HEK293T (cell line): ENCODE measurements around the gene PPP2CA.
"Not testable (repeated sequence)": the region's sequence is repeated elsewhere in the genome, so short reads cannot be mapped to it uniquely, and the experiment has no call there.

Source experiments
- CTCF ChIA-PET: fragments of 350-600 bp; formaldehyde crosslinking; extraction: SDS; loops from one replicate; lab custom pipeline; 2021; ENCODE audit warnings: antibody characterized with exemption, inconsistent platforms; lab: Yijun Ruan, JAX
- POLR2A ChIA-PET: fragments of 350-600 bp; formaldehyde crosslinking; extraction: SDS; loops from one replicate; lab custom pipeline; 2020; ENCODE audit warnings: antibody characterized with exemption, inconsistent platforms; lab: Yijun Ruan, JAX
- DNase-seq: peaks from one replicate; pipeline ENCODE4 v3.0.0; 2012; ENCODE audit warnings: mixed read lengths; ENCODE audit errors: extremely low spot score
- ARNT ChIP-seq: fragments of 450-650 bp; IDR thresholded peaks from 2 replicates; pipeline ENCODE4 v1.6.1; 2017; ENCODE audit warnings: mild to moderate bottlenecking
- BHLHE40 ChIP-seq: fragments of 450-650 bp; IDR thresholded peaks from 2 replicates; pipeline ENCODE4 v1.6.1; 2016; ENCODE audit warnings: mild to moderate bottlenecking, moderate library complexity, borderline replicate concordance
- CTBP1 ChIP-seq: fragments of 450-650 bp; IDR thresholded peaks from 2 replicates; pipeline ENCODE4 v1.6.1; 2016; ENCODE audit warnings: borderline replicate concordance
- ELF4 ChIP-seq: fragments of 450-650 bp; IDR thresholded peaks from 2 replicates; pipeline ENCODE4 v1.6.1; 2017; ENCODE audit warnings: antibody characterized with exemption
- FOXA1 ChIP-seq: fragments of 450-650 bp; IDR thresholded peaks from 2 replicates; pipeline ENCODE4 v1.6.1; 2016; ENCODE audit warnings: mild to moderate bottlenecking
- FOXK2 ChIP-seq: fragments of 450-650 bp; IDR thresholded peaks from 2 replicates; pipeline ENCODE4 v1.6.1; 2016; ENCODE audit warnings: mild to moderate bottlenecking
- FOXM1 ChIP-seq: fragments of 450-650 bp; IDR thresholded peaks from 2 replicates; pipeline ENCODE4 v1.6.1; 2017; ENCODE audit warnings: mild to moderate bottlenecking, borderline replicate concordance
- HDGF ChIP-seq: fragments of 450-650 bp; IDR thresholded peaks from 2 replicates; pipeline ENCODE4 v1.6.1; 2017; ENCODE audit warnings: antibody characterized with exemption, borderline replicate concordance
- L3MBTL2 ChIP-seq: fragments of 450-650 bp; conservative IDR thresholded peaks from 2 replicates; pipeline ENCODE4 v1.6.1; 2016; ENCODE audit warnings: mild to moderate bottlenecking
- LEF1 ChIP-seq: fragments of 450-650 bp; IDR thresholded peaks from 2 replicates; pipeline ENCODE4 v1.6.1; 2017; ENCODE audit warnings: mild to moderate bottlenecking, borderline replicate concordance
- NFRKB ChIP-seq: fragments of 450-650 bp; IDR thresholded peaks from 2 replicates; pipeline ENCODE4 v1.6.1; 2016; ENCODE audit warnings: mild to moderate bottlenecking, moderate library complexity
- SP1 ChIP-seq: fragments of 450-650 bp; IDR thresholded peaks from 2 replicates; pipeline ENCODE4 v1.6.1; 2017
- SUZ12 ChIP-seq: fragments of 450-650 bp; IDR thresholded peaks from 2 replicates; pipeline ENCODE4 v1.6.1; 2016; ENCODE audit warnings: mild to moderate bottlenecking
- TARDBP ChIP-seq: fragments of 450-650 bp; IDR thresholded peaks from 2 replicates; pipeline ENCODE4 v1.6.1; 2016
- ZNF384 ChIP-seq: fragments of 450-650 bp; IDR thresholded peaks from 2 replicates; pipeline ENCODE4 v1.6.1; 2016
- TF ChIP-seq, protein P1 (sequence below): fragments of 450-650 bp; IDR thresholded peaks from 2 replicates; pipeline ENCODE4 v1.6.1; 2016

The PPP2CA gene

DNA sequence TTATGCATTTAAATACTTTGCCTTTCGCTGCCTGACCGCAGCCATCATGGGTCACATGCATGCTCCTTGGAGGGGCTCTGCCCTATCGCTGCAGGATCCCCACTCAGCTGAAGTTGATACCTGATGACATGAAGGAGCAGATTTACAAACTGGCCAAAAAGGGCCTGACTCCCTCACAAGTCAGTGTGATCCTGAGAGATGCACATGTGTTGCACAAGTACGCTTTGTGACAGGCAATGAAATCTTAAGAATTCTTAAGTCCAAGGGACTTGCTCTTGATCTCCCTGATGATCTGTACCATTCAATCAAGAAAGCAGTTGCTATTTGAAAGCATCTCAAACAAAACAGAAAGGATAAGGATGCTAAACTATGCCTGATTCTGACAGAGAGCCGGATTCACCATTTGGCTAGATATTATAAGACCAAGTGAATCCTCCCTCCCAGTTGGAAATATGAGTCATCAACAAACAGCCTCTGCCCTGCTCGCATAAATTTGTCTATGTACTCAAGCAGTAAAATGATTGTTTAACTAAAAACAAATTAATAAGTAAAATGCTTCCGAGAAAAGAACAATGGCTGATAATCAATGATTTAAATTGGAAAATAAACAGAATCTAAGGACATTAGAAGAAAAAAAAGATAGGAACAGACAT is 41.6 kb upstream of the PPP2CA start:
- POLR2A ChIA-PET: interaction anchor here (1.1 kb wide), 2 partner anchors 22 to 91 kb away, joined by 3 read pairs; no protein-coding TSS in a partner anchor
- CTCF ChIA-PET: no interaction called here
- no peak for TF ChIP-seq SP1
- TF ChIP-seq FOXA1: no peak
- no peak for TF ChIP-seq FOXK2
- no peak for TF ChIP-seq BHLHE40
- TF ChIP-seq, protein P1, sequence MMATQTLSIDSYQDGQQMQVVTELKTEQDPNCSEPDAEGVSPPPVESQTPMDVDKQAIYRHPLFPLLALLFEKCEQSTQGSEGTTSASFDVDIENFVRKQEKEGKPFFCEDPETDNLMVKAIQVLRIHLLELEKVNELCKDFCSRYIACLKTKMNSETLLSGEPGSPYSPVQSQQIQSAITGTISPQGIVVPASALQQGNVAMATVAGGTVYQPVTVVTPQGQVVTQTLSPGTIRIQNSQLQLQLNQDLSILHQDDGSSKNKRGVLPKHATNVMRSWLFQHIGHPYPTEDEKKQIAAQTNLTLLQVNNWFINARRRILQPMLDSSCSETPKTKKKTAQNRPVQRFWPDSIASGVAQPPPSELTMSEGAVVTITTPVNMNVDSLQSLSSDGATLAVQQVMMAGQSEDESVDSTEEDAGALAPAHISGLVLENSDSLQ: no peak
- TF ChIP-seq SUZ12: no peak
- no peak for TF ChIP-seq TARDBP
- TF ChIP-seq FOXM1: no peak
- no peak for TF ChIP-seq ARNT
- TF ChIP-seq LEF1: no peak
- no peak for DNase-seq

DNA sequence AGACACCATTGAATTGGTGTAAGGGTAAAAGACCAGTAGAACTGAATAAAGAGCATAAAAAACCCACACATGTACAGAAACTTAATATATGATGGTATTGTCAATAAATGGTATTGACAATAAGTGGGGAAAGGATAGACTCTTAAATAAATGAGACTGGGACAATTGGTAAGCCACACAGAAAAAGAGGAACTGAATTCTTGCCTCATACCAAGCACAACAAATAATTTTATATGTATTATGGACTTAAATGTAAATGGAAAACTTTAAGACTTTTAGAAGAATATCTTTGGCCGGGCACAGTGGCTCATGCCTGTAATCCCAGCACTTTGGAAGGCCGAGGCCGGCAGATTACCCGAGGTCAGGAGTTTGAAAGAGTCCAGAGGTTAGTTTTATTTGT is 37.9 kb upstream of the PPP2CA start:
- ChIA-PET POLR2A (no interaction called here), CTCF (no interaction called here)
- TF ChIP-seq ELF4 (no peak), NFRKB (no peak), FOXK2 (no peak), ZNF384 (no peak), SUZ12 (no peak), ARNT (no peak), TARDBP (no peak), BHLHE40 (no peak), CTBP1 (no peak), SP1 (no peak), LEF1 (no peak), L3MBTL2 (no peak), FOXA1 (no peak), HDGF (no peak), FOXM1 (no peak)
- TF ChIP-seq, protein P1: no peak
- no peak for DNase-seq

DNA sequence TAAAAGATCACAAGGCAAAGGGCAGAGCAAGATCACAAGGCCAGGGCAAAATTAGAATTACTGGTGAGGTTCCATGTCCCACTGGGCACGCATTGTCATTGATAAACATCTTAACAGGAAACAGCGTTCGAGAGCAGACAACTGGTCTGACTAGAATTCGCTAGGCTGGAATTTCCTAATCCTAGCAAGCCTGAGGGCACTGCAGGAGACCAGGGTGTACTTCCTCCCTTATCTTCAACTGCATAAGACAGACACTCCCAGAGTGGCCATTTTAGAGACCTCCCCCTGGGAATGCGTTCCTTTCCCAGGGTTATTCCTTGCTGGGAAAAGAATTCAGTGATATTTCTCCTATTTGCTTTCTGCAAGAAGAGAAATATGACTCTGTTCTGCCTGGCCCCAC is 36.8 kb upstream of the PPP2CA start:
- DNase-seq, POLR2A ChIA-PET, CTCF ChIA-PET: not testable (repeated sequence)

DNA sequence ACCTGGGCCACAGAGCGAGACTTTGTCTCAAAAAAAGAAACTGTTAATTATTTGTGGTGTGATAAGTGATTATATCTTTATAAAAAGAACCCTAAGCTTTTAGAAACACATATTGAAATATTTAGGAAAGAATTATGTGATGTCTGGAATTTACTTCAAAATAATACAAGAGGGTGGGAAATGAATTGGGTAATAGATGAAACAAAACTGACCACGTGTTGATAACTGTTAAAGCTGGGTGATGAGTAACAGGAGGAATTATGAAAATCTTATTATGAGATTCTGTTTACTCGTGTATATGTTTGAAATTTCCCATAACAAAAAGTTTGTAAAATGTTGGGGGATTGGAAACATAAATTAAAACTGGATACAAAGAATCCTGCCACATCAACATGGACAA is 33.0 kb upstream of the PPP2CA start:
- ChIA-PET POLR2A (interaction anchor here (1.2 kb wide), 1 partner anchor 33 kb away, joined by 7 read pairs; the partner anchor contains the start of gene PPP2CA), CTCF (no interaction called here)
- DNase-seq: no peak
- no peak for TF ChIP-seq HDGF
- TF ChIP-seq ZNF384: no peak
- no peak for TF ChIP-seq ELF4
- TF ChIP-seq SUZ12: no peak
- no peak for TF ChIP-seq SP1

DNA sequence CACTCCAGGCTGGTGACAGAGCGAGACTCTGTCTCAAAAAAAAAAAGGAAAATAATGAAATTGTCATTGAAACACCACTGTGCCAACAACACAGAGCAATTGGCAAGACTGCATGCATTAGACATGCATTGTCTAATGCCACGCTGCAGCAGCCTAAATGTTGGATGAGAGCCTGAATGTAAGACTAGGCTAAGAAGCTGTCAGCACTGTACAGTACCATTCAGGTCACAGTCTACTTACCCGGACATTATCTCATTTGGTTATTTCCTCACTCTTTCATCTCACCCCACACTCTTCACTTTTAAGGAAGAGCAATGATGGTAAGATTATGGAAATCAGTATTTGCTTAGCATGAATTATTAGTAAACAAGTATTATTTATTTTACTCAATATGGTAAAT is 31.3 kb upstream of the PPP2CA start:
- ChIA-PET CTCF (interaction anchor here (0.6 kb wide), 1 partner anchor 76 kb away, joined by 6 read pairs; no protein-coding TSS in a partner anchor), POLR2A (no interaction called here)
- DNase-seq: no peak
- TF ChIP-seq FOXM1: no peak
- no peak for TF ChIP-seq NFRKB
- no peak for TF ChIP-seq ZNF384
- TF ChIP-seq L3MBTL2: no peak
- TF ChIP-seq ELF4: no peak
- TF ChIP-seq SP1: no peak
- TF ChIP-seq LEF1: no peak
- no peak for TF ChIP-seq HDGF
- TF ChIP-seq TARDBP: no peak
- no peak for TF ChIP-seq FOXA1
- no peak for TF ChIP-seq CTBP1
- no peak for TF ChIP-seq BHLHE40
- no peak for TF ChIP-seq SUZ12
- no peak for TF ChIP-seq FOXK2
- TF ChIP-seq, protein P1: no peak

DNA sequence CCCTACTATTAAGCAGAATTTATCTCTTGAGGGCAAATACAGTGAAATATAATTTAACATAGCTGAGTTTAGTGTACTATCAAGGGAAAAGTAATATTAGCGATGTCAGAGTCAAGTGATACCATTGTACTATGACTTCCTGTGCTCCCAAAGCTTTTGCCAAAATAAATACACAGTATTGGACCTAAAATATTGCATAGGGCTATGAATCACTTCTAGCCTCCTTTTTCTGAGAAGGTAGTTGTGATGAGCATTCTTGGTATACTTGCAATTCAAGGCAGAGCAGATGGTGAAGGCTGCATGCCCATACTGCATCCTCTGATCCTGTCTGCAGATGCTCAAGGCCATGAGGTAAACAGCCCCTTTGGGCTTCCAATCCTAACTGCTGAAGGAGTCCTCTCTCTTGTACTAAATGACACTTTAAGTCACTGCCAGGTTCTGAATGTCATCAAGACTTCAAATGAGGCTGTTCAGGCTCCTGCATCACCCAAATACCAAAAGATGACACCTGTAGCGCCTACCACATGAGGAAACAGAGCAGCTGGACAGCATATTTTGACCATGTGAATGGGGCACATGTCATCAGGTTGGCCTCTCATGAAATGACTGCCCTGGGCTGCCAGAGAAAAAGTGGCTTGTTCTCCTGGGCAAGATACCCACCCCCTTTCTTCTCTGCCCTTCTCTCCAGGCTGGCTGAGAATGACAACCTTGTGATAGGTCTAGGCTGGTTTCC is 29.7 kb upstream of the PPP2CA start:
- POLR2A ChIA-PET: interaction anchor here (0.9 kb wide), 1 partner anchor 80 kb away, joined by 3 read pairs; no protein-coding TSS in a partner anchor
- DNase-seq: no peak
- TF ChIP-seq FOXK2 (no peak), ZNF384 (no peak), HDGF (no peak), CTBP1 (no peak), FOXA1 (no peak), L3MBTL2 (no peak), ELF4 (no peak), SP1 (no peak), NFRKB (no peak), FOXM1 (no peak), ARNT (no peak)
- TF ChIP-seq, protein P1: no peak
- CTCF ChIA-PET: no interaction called here

DNA sequence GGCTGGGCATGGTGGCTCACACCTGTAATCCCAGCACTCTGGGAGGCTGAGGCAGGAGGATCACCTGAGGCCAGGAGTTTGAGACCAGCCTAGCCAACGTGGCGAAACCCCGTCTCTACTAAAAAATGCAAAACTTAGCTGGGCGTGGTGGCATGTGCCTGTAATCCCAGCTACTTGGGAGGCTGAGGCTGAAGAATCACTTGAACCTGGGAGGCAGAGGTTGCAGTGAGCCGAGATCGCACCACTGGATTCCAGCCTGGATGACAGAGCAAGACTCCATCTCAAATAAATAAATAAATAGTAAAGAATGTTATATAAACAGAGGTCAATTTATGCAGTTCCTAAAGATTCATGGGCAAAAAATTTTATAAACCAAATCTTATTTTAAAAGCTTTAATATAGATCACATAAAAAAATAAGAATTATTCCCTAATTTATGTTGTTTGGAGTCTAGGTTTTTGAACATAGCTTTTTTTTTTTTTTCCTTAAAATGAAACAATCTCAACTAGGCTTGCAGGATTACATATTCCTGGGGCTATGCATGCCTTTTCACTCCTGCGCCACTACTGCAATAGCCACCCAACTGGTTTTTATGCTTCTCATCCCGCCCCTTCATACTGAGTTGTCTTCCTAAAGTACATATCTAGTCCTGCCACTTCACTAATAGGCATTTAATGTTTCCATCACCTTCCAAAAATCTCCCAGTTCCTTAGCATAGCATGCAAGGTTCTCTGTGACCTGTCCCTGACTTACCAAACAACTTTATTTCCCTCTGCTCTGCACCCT is 27.7 kb upstream of the PPP2CA start:
- POLR2A ChIA-PET, DNase-seq: not testable (repeated sequence)
- CTCF ChIA-PET: interaction anchor here (0.6 to 0.7 kb wide), 2 partner anchors 12 to 136 kb away, joined by 3 read pairs; no protein-coding TSS in a partner anchor
